GM12864 (cell line): Measurements from ENCODE around the gene MYH6.

Source experiments
- DNase-seq: peaks from one replicate; pipeline ENCODE4 v3.0.0-alpha.2; 2011; ENCODE audit warnings: low read depth
- H3K4me3 ChIP-seq: 2 replicates; pipeline ENCODE4 v1.5.1; 2011; ENCODE audit warnings: mild to moderate bottlenecking, low read depth, low read length, control low read depth
- TF ChIP-seq, protein P1 (sequence below): IDR thresholded peaks from 2 replicates; pipeline ENCODE4 v1.5.1; 2011; ENCODE audit warnings: low read depth, mild to moderate bottlenecking, moderate library complexity, low read length, control low read depth, inconsistent platforms; ENCODE audit errors: missing control alignments

Gene MYH6

GRCh38 chr14:23385244-23385641 lies 22.8 kb downstream of the MYH6 start:
- H3K4me3 ChIP-seq, result no peak overlapping the region
- DNase-seq, result no peak
- TF ChIP-seq, protein P1, sequence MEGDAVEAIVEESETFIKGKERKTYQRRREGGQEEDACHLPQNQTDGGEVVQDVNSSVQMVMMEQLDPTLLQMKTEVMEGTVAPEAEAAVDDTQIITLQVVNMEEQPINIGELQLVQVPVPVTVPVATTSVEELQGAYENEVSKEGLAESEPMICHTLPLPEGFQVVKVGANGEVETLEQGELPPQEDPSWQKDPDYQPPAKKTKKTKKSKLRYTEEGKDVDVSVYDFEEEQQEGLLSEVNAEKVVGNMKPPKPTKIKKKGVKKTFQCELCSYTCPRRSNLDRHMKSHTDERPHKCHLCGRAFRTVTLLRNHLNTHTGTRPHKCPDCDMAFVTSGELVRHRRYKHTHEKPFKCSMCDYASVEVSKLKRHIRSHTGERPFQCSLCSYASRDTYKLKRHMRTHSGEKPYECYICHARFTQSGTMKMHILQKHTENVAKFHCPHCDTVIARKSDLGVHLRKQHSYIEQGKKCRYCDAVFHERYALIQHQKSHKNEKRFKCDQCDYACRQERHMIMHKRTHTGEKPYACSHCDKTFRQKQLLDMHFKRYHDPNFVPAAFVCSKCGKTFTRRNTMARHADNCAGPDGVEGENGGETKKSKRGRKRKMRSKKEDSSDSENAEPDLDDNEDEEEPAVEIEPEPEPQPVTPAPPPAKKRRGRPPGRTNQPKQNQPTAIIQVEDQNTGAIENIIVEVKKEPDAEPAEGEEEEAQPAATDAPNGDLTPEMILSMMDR, result no peak

DNA sequence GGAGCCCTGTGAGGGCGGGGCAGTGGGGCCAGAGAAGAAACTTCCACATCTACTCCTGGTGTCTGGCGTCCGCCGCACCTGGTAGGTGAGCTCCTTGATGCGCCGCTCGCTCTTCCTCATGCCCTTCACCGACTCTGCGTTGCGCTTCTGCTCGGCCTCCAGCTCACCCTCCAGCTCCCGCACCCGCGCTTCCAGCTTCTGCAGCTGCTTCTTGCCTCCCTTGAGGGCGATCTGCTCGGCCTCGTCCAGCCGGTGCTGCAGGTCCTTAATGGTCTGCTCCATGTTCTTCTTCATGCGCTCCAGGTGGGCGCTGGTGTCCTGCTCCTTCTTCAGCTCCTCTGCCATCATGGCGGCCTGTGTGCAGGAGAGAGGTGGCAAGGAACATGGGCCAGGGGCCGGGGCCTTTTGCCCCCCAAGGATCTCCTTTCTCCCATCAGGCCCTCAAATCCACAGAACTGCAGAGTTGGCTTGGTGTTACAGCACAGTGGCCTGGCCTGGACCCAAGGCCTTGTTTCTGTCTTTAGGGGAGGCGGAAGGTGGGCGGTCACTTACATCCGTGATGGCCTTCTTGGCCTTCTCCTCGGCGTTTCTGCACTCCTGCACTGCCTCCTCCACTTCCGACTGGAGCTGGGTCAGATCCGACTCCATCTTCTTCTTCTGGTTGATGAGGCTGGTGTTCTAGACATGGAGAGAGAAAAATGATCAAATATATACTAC lies 23.6 kb downstream of the MYH6 start:
- TF ChIP-seq, protein P1, result no peak
- DNase-seq, result no peak
- H3K4me3 ChIP-seq, result no peak overlapping the region

DNA sequence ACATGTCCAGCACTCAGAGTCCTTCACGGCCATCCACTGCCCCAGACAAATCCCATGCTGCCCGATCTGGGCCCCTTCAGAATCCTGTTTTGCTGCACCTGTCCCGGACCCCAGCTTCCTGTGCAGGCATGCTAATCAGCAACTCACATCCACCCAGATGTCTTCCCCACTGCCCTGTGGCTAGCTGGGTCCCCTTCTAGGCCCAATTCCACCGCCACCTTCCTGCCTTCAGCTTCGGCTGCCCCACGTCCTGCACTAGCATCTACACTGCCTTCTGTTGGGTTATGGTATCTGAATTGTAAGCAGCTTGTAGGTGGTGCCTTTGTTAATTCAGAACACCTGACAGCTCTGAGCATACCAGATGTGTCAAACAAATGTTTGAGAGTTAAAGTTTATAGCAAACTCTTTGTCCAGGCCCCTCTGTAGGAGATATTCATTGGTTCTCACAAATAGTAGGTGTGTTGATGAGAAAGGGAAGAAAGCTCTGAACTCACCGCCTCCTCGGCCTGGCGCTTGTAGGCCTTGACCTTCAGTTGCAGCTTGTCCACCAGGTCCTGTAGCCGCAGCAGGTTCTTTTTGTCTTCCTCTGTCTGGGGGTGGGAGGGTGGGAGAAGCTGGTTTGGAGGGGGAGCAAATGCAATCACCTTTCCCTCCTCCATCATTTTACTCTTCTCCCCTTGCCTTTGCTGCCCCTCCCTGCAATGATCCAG lies 25.2 kb downstream of the MYH6 start:
- no peak for DNase-seq
- no peak overlapping the region for H3K4me3 ChIP-seq
- TF ChIP-seq, protein P1, result no peak

GRCh38 chr14:23382276-23382675 lies 25.8 kb downstream of the MYH6 start:
- TF ChIP-seq, protein P1, result no peak
- DNase-seq, result no peak
- H3K4me3 ChIP-seq, result no peak overlapping the region

DNA sequence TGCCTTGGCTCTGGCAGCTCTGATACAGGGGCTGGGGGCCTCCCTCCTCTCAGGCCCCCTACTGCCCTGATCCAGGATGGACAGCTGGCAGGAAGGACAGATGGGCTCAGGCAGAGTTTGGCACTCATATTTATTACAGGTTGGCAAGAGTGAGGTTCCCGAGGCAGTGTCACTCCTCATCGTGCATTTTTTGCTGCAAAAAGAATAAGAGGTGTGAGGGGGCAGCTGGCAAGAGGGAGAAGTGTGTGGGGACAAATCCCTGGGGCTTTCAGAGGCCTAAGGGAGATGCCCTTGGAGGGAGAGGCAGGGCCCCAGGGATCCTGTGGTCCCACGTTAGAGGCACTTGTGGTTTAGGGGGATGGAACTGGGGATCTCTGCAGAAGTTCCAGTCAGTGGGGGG lies 26.2 kb downstream of the MYH6 start:
- no peak for DNase-seq
- TF ChIP-seq, protein P1, result no peak
- H3K4me3 ChIP-seq, result no peak overlapping the region

DNA sequence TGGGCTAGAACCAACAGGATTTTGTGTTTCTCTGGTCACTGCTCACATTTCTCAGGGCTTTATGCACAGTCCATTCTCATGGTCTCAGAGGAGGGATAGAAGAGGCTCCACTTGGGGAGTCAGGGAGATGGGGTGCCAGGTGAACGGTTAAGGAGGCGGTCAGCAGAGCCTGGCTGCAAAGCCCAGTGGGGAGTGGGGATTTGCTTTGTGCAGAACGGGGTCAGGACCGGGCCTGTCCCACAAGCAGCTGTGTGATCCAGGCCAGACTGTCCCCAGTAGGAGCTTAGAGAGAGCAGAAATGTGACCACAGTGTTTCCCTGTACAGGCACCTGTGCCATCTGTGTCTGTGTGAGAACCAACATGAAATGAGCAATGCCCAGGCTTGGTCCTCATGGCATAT lies 27.1 kb downstream of the MYH6 start:
- no peak overlapping the region for H3K4me3 ChIP-seq
- TF ChIP-seq, protein P1, result no peak
- DNase-seq, result no peak
